T-helper 2 cell treated with Interferon-gamma antibody and Interleukin-4, amounts not matched to agents 5 μg/mL and 100 μg/mL, for 36 hours (primary cell): ENCODE data around the gene NR2F6.

Source experiments
- DNase-seq: peaks from one replicate; pipeline ENCODE4 v3.0.0; 2021; ENCODE audit warnings: low spot score
- H3K27ac Mint-ChIP-seq: one replicate; pipeline ENCODE4 v1.8.0; 2021; ENCODE audit warnings: mild to moderate bottlenecking, mixed read lengths
- H3K27me3 Mint-ChIP-seq: one replicate; pipeline ENCODE4 v1.8.0; 2021; ENCODE audit warnings: low read depth, mixed read lengths
- H3K36me3 Mint-ChIP-seq: one replicate; pipeline ENCODE4 v1.8.0; 2021; ENCODE audit warnings: low read depth, mixed read lengths
- H3K4me1 Mint-ChIP-seq: one replicate; pipeline ENCODE4 v1.8.0; 2021; ENCODE audit warnings: low read depth, mixed read lengths
- H3K4me3 Mint-ChIP-seq: one replicate; pipeline ENCODE4 v1.8.0; 2022; ENCODE audit warnings: mild to moderate bottlenecking, moderate library complexity, mixed read lengths
- H3K9me3 Mint-ChIP-seq: one replicate; pipeline ENCODE4 v1.8.0; 2021; ENCODE audit warnings: mixed read lengths

Gene NR2F6

DNA sequence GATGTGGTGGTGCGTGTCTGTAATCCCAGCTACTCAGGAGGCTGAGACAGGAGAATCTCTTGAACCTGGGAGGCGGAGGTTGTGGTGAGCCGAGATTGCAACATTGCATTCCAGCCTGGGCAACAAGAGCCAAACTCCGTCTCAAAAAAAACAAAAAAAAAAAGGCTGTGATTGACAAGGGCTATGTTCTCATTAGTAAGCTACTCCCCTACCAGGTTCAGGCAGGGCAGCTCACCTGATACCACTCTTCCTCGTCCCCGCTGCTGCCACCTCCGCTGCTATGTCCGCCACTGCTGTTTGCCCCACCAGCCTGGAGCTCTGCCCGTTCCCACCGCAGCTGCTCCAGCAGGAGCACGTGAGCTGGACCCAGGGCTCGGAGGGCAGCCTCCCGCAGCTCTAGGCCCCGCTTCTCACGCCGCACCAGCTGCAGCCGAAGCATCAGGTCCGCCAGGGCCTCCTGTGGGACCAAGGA is 9.5 kb upstream of the NR2F6 start:
- no peaks in the 10 kb centered on the region for H3K9me3 Mint-ChIP-seq
- no peaks in the 10 kb centered on the region for H3K27me3 Mint-ChIP-seq
- no peak overlapping the region for H3K27ac Mint-ChIP-seq
- H3K4me1 Mint-ChIP-seq, result no peaks in the 10 kb centered on the region
- no peak for DNase-seq
- H3K4me3 Mint-ChIP-seq, result no peak overlapping the region
- no peaks in the 10 kb centered on the region for H3K36me3 Mint-ChIP-seq

DNA sequence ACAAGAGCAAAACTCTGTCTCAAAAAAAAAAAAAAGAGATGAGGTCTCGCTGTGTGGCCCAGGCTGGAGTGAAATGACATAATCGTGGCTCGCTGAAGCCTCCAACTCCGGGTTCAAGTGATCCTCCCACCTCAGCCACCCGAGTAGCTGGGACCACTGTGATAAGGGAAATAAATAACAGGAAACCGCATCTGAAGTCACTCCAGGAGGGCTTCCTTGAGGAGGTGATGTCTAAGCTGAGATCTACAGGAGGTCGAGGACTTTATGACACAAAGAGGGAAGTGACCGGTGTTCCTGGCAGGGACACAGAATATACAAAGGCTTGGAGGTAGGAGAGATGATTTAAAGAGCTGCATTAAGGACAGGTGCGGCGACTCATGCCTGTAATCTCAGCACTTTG is 8.9 kb upstream of the NR2F6 start:
- Mint-ChIP-seq H3K27ac (no peak overlapping the region), H3K9me3 (no peaks in the 10 kb centered on the region), H3K4me3 (no peak overlapping the region), H3K36me3 (no peaks in the 10 kb centered on the region), H3K27me3 (no peaks in the 10 kb centered on the region), H3K4me1 (no peaks in the 10 kb centered on the region)
- no peak for DNase-seq

DNA sequence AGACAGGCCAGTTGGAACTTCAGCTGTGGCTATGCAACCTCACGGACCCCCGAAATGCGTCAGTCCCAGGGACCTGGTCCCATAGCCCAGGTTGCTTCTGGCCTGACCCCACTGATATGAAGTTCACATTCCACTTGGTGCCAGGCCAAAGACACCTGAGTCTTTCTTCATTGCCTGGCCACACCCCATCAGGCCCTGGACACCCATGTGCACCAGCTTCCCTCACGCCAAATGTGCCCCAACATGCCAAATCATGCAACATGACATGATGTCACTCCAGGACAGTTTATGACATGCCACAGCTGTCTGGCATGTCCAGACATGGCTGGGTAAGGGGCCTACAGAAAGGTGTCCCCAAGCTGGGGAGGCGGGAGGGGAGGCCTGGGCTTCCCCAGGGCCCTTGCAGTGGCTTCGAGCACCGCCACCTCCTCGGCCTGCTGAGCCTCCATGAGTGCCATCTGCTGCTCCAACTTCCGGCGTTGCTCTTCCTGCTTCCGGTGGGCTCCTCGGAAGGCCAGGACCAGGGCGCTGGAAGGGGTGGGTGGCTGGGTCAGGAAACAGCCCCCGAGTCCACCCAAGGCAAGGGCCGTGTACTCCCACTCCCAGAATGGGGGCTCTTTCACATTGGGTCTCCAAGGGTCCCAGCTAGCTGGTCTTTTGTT is 4.3 kb upstream of the NR2F6 start:
- H3K27ac Mint-ChIP-seq, result no peak overlapping the region
- H3K36me3 Mint-ChIP-seq, result no peaks in the 10 kb centered on the region
- no peaks in the 10 kb centered on the region for H3K9me3 Mint-ChIP-seq
- H3K4me3 Mint-ChIP-seq, result no peak overlapping the region
- H3K4me1 Mint-ChIP-seq, result peaks cover 7% of the 10 kb centered on the region
- DNase-seq, result no peak
- peaks cover 11% of the 10 kb centered on the region for H3K27me3 Mint-ChIP-seq

DNA sequence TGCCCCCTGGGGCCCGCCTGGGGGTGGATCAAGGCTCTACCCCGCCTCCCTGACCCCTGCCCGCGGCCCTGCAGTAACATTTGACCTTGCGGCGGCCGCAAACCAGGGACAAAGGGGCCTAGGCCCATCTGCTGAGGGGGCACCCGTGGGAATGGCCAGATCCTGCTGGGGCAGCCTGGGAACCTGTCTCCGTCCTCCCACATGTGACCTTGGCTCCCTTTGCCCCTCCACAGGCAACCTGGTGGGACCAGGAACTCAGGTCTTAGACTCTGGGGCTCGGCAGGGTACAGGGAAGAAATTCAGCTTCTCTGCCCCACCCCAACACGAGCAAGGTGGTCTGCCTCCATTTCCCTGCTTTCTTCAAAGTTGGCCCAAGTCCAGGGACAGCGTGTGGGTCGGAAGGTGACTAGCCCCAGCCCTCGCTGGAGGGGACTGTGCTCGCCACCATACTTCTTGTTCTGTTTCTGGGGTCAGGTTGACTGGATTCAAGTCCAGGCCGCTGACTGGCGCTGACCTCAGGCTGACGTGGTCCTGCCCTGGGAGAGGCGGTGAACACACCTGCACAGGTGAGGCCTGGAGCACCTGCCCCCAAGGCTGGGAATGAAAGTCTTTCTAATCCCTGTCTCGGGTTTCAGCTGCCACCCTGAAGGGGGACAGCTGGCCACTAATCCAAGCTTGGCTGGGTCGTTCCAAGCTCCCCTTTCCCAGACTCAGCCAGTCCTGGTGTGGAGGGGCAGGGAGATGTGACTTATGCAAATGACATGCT is 2.5 kb upstream of the NR2F6 start:
- Mint-ChIP-seq H3K27me3 (peaks cover 14% of the 10 kb centered on the region), H3K4me3 (no peak overlapping the region), H3K4me1 (peaks cover 7% of the 10 kb centered on the region), H3K36me3 (no peaks in the 10 kb centered on the region), H3K9me3 (no peaks in the 10 kb centered on the region), H3K27ac (no peak overlapping the region)
- no peak for DNase-seq

DNA sequence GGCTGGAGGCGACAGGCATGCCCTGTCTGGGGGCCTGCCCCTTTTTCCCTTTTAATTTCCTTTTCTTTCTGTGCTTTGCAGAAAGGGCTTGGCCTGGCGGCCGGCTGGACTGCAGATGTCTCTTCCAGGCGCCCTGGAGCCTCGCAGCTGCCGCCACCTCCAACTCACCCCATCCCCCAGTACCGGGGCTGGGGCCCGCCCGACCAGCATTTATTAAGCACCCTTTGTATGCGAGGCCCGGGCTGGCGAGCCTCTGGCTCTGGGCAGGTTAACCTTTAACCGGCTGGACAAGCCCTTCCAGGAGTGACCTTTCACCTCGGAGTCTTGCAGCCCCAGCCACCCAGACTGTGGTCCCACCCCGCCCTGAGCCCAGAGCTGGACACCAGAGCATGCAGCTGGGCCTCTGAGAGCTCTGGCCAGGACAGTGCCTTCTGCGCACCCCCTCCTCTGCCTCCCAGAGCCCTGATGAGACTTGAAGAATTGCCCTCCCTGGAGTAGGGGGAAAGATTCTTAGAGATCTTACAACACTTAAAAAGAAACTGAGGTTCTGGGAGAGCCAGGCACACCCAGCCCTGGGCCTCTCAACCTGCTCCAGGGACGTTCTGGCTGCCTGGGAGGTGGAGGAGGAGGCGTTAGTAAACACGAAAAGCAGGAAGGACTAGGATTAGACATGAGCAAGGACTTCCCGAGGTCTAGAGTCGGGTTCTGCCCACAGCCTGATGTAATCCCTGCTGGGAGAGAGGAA is 1.1 kb upstream of the NR2F6 start:
- Mint-ChIP-seq H3K27ac (no peak overlapping the region), H3K4me3 (peak overlapping the region; percentile 90), H3K27me3 (peaks cover 16% of the 10 kb centered on the region), H3K9me3 (no peaks in the 10 kb centered on the region), H3K4me1 (peaks cover 7% of the 10 kb centered on the region), H3K36me3 (no peaks in the 10 kb centered on the region)
- DNase-seq, result no peak

DNA sequence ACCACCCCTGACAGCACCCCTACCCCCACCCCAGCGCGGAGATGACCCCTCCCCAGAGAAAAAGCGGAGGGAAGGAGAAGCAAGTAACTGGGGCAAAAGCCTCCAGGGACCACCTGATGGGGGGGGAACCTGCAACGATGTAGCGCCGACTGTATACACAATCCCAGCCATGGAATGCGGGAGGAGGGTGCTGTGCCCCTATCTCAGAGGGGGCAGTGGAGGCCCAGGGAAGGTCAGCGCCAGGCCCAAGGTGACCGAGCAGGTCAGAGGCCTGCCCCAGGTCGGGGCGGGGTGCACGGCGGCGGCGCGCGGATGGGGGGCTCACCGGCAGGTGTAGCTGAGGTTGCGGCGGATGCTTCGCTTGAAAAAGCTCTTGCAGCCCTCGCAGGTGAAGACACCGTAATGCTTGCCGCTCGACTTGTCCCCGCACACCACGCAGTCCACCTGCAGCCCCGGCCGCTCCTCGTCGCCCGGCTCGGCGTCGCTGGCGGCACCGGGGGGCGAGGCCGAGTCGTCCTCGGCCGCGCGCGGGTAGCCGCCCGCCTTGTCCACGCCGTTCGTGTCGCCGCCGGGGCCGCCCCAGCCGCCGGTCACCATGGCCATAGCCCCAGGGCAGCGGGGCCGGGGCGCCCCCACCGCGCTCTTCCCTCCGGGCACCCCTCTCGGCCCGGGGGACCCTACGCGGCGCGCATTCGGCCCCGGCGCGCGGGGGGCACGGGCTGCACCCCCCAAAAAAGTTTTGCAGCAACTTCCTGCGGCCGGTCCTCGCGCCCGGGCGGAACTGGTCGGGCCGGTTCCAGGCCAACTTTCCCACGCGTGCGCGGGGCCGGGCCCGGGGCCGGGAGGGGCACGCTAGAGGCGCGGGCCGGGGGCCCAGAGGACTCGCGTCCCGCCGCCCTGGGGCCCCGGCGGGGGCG is 843 bp downstream of the NR2F6 start:
- H3K9me3 Mint-ChIP-seq, result no peaks in the 10 kb centered on the region
- no peak for DNase-seq
- H3K27me3 Mint-ChIP-seq, result peaks cover 16% of the 10 kb centered on the region
- no peak overlapping the region for H3K27ac Mint-ChIP-seq
- peak overlapping the region; percentile 54 for H3K4me3 Mint-ChIP-seq
- no peaks in the 10 kb centered on the region for H3K36me3 Mint-ChIP-seq
- peaks cover 7% of the 10 kb centered on the region for H3K4me1 Mint-ChIP-seq

DNA sequence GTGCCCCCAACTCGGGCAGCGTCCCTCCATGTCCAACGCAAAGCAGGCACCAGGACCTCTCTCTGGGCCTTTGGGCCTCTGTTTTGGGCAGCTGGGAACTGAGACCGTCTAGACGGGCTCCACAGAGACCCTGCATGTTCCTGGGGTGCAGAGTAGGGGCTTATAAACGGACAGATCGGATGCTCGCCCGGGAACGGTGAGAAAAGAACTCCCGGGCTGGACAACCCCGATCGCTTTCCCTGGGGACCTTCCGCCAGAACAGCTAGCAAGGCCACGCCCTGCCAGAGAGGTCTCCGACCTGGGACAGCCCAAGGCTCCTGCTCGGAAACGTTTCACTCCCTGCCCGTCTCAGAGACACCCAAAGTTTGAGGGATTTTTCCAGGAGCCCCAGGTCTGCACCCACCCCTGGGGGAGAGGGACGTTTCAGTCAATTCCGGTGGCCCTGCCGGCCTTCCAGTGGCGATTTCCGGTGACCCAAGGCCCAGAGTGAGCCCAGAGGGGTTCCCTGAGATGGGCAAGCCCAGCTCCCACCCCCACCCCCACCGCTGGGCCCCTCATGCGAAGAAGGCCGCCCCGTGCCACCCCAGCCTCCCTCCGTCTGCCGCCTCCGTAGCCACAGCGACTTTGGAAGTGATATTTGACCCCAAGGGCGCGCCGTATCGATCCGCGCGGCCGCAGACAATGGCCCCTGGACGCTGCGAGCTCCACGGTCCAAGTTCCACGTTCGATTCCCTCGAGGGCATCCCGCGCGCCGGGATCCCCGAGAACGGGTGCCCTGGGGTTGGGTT is 1.7 kb downstream of the NR2F6 start:
- H3K27me3 Mint-ChIP-seq, result peaks cover 16% of the 10 kb centered on the region
- peaks cover 7% of the 10 kb centered on the region for H3K4me1 Mint-ChIP-seq
- no peaks in the 10 kb centered on the region for H3K9me3 Mint-ChIP-seq
- H3K36me3 Mint-ChIP-seq, result no peaks in the 10 kb centered on the region
- DNase-seq, result no peak
- no peak overlapping the region for H3K27ac Mint-ChIP-seq
- peak overlapping the region; percentile 54 for H3K4me3 Mint-ChIP-seq

DNA sequence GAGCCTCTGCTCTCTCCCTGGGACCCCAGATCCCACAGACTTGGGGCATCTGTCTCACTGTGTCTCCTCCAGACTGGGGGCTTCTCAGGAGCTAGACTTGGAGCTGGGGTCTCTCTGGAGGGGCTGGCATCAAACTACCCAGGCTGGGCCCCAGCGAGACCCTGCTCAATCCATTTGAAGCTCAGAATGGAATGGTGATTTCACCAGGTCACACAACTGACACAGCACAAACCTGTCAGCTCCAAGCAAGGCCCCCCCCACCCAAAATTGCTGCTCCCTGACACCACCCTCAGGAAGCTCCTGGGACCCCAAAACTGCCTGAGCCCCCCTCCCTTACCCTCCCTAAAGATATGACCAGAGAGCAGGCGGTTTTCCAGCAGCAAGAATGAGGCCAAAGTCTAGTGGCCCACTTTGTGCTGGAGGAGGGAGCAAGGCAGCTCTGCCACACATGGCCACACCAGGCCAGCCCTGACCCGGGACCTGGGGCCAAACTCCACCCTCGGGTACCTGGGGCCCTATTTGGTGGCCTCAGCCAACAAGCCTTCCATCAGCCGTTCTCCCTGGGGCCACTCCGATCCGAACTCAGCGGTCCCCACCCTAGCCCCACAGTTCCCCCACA is 2.4 kb downstream of the NR2F6 start:
- no peaks in the 10 kb centered on the region for H3K9me3 Mint-ChIP-seq
- H3K36me3 Mint-ChIP-seq, result no peaks in the 10 kb centered on the region
- peak overlapping the region; percentile 18 for H3K4me3 Mint-ChIP-seq
- DNase-seq, result no peak
- H3K27ac Mint-ChIP-seq, result no peak overlapping the region
- peaks cover 16% of the 10 kb centered on the region for H3K27me3 Mint-ChIP-seq
- H3K4me1 Mint-ChIP-seq, result peaks cover 7% of the 10 kb centered on the region

DNA sequence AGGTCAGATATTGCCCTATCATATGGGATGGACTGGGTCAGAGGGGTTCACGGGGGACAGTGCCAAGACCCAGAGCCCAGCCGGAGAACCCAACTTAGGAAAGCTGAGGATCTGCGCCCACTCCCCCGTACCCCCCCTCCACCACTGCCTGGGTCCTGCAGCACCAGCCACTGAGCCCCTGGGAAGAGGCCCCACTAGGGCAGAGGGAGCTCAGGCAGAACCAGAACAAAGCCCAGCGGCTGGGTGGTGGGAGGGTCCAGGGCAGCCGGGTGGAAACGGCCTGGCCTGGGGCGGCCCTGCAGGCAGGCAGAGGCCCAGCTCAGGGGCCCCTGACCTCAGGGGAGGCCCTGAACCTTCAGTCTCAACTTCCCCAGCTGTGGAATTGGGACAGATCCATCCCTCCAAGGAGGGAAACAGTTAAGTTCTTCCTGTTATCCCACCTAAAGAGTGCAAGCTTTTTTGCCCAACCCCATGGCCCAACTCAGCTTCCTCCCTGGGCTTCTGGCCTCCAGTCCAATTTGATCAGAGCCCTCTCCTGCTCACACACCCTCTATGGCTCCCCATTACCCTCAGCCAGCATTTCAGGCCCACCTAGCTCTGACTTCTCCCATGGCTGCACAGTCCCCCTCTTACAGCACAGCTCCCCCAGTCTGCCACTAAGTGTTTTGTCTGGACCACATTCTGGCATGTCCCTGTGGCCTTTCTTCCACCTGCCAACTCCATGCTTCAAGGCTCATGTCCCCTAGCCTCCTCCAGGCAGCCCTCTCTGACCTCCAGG is 3.1 kb downstream of the NR2F6 start:
- H3K36me3 Mint-ChIP-seq, result no peaks in the 10 kb centered on the region
- no peak overlapping the region for H3K4me3 Mint-ChIP-seq
- H3K27me3 Mint-ChIP-seq, result peaks cover 16% of the 10 kb centered on the region
- no peaks in the 10 kb centered on the region for H3K9me3 Mint-ChIP-seq
- peaks cover 7% of the 10 kb centered on the region for H3K4me1 Mint-ChIP-seq
- no peak for DNase-seq
- H3K27ac Mint-ChIP-seq, result no peak overlapping the region

DNA sequence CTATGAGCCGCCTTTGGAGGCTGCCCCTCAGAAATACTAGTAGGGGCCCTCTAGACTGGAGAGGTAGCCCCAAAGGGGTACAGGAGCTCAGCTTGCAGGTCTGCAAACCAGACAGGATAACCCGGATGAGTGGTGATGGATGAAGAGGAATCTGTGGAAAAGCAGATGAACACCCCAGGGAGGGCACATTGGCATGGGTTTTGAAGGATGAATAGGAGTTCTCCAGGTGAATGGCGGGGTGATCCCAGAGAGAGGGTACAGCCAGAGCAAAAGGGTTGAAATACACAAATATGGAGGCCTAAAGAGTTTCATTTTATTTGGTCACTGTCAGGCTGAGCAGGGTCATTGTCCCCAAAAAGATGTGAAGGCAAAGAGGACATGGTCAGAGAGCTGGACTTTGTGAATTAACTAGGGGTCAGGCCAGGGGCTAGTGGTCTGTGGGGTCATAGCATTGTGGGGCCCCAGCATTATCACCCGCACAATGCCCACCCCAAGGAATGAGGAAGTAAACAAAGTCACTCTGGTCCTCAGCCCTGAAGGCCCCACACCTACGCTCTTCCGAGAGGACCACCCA is 4.8 kb downstream of the NR2F6 start:
- no peak for DNase-seq
- H3K36me3 Mint-ChIP-seq, result no peaks in the 10 kb centered on the region
- H3K4me3 Mint-ChIP-seq, result no peak overlapping the region
- no peak overlapping the region for H3K27ac Mint-ChIP-seq
- no peaks in the 10 kb centered on the region for H3K9me3 Mint-ChIP-seq
- H3K4me1 Mint-ChIP-seq, result no peaks in the 10 kb centered on the region
- H3K27me3 Mint-ChIP-seq, result peaks cover 5% of the 10 kb centered on the region

DNA sequence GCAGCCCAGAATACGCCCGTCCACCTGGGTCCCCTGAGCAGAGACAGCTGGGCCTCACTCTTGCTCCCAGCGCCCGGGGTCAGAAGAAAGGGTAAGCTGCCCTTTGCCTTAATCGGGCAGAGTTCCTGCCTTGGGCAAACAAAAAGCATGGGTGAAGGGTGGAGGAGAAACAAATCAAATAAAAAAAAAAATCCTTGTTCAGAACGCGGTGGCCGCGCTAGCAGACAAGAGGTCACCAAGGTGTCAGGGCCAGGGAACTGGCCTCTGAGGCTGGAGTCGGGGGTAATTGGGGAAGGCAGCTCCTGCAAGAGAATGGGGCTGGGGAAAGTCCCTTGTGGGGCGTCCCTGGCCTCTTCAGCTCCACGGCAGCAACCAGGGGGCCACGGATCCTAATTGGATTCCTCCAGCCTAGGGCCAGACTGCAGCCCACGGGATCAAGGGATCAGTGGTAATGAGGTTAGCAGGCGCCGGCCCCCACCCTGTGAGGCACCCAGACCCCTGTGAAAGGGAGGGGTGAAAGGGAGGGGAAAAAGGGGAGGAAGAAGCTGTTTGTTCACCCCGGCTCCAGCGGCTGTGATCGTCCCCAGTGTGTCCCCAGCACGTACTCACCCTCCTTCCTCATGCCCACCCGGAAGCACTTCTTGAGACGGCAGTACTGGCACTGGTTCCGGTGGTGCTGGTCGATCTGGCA is 5.5 kb downstream of the NR2F6 start:
- Mint-ChIP-seq H3K27me3 (peaks cover 5% of the 10 kb centered on the region), H3K4me3 (no peak overlapping the region), H3K27ac (no peak overlapping the region), H3K36me3 (no peaks in the 10 kb centered on the region), H3K4me1 (no peaks in the 10 kb centered on the region), H3K9me3 (no peaks in the 10 kb centered on the region)
- no peak for DNase-seq
